Lower lobe of right lung (tissue), 2 donors: ENCODE results near the gene PCBP3. TPM values are rescaled to one million over a fixed set of nuclear protein-coding genes. Genes with fewer than 3 reads are reported as not detected.

ENCODE experiments used
- ATAC-seq, 2 donors: fragments of 200-7000 bp; cut with Tn5 transposase; one replicate each; pipeline ENCODE4 v1.9.1; 2020 to 2022; ENCODE audit warnings: mild to moderate bottlenecking in 2 of 2, moderate library complexity in 2 of 2
- DNase-seq: peaks from one replicate; pipeline ENCODE4 v3.0.0-alpha.2; 2020
- H3K27ac ChIP-seq: fragments of 200-600 bp; one replicate; pipeline ENCODE4 v1.8.0; 2022
- H3K27me3 ChIP-seq: fragments of 200-600 bp; one replicate; pipeline ENCODE4 v1.8.0; 2022; ENCODE audit warnings: low read depth
- H3K36me3 ChIP-seq: fragments of 200-600 bp; one replicate; pipeline ENCODE4 v1.8.0; 2022; ENCODE audit warnings: mild to moderate bottlenecking
- H3K4me1 ChIP-seq: fragments of 200-600 bp; one replicate; pipeline ENCODE4 v1.8.0; 2022
- H3K4me3 ChIP-seq: fragments of 200-600 bp; one replicate; pipeline ENCODE4 v1.8.0; 2022; ENCODE audit warnings: mild to moderate bottlenecking
- H3K9me3 ChIP-seq: fragments of 200-600 bp; one replicate; pipeline ENCODE4 v1.8.0; 2022
- intact Hi-C: fragments of 100-400 bp; cut with DNase I; formaldehyde crosslinking; loops from one replicate; pipeline ENCODE4 v1.11.0; 2022
- total RNA-seq: library from RNA; stranded (reverse); fragmentation: NEBNext Ultra II Directional; extraction: Animal tissue kit (Norgen Biotek cat#: 25700); gene quantifications from one replicate; pipeline ENCODE4 v1.2.1, GENCODE V29; 2021
- TF ChIP-seq, protein P1 (sequence below): fragments of 200-600 bp; IDR thresholded peaks from one replicate; pipeline ENCODE4 v1.8.0; 2022; ENCODE audit warnings: antibody characterized with exemption, mild to moderate bottlenecking
- donor health status: DM: no; HTN: yes; CAD: no; lungs with severe emphysema.

Gene PCBP3
- total RNA-seq, 1 donor from 2014 or later: 4.5 TPM

DNA sequence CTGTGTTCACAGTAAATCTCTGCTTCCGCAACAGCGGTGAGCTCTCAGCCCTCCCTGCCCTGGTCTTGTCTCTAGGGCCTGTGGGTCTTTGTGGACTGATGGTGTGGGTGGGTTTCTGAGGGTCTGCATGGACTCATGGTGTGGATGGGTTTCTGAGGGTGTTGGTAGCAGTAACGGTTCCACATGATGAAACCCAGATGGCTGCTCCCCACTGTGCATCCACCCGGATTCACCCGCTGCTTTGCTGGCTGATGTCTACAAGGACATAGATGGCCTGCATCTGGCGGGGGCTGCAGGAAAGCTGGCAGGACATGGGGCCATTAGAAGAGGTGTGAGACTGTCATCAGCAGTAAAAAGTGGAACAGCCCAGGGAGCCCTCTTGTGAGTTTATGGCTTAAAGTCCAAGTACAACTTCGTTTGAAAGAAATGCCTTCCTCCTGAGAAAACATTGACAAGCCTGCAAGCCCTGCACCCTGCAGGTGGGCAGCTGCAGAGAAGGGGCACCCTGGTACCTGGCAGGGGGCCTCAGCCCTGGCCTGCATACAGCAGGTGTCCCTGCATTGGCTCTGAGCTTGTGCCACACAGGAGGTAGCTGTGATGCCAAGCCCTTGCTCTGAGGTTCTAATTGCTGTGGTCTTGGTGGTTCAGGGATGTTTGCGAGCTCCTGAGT is 181.2 kb downstream of the PCBP3 start:
- TF ChIP-seq, protein P1, sequence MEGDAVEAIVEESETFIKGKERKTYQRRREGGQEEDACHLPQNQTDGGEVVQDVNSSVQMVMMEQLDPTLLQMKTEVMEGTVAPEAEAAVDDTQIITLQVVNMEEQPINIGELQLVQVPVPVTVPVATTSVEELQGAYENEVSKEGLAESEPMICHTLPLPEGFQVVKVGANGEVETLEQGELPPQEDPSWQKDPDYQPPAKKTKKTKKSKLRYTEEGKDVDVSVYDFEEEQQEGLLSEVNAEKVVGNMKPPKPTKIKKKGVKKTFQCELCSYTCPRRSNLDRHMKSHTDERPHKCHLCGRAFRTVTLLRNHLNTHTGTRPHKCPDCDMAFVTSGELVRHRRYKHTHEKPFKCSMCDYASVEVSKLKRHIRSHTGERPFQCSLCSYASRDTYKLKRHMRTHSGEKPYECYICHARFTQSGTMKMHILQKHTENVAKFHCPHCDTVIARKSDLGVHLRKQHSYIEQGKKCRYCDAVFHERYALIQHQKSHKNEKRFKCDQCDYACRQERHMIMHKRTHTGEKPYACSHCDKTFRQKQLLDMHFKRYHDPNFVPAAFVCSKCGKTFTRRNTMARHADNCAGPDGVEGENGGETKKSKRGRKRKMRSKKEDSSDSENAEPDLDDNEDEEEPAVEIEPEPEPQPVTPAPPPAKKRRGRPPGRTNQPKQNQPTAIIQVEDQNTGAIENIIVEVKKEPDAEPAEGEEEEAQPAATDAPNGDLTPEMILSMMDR: no peak
- Histone ChIP-seq H3K9me3 (no peaks in the 10 kb centered on the region), H3K4me1 (peaks cover 8% of the 10 kb centered on the region), H3K27ac (no peak overlapping the region), H3K4me3 (no peak overlapping the region), H3K27me3 (no peaks in the 10 kb centered on the region), H3K36me3 (no peaks in the 10 kb centered on the region)
- no peak for DNase-seq
- intact Hi-C loops: no loop called here
- ATAC-seq: no peak

DNA sequence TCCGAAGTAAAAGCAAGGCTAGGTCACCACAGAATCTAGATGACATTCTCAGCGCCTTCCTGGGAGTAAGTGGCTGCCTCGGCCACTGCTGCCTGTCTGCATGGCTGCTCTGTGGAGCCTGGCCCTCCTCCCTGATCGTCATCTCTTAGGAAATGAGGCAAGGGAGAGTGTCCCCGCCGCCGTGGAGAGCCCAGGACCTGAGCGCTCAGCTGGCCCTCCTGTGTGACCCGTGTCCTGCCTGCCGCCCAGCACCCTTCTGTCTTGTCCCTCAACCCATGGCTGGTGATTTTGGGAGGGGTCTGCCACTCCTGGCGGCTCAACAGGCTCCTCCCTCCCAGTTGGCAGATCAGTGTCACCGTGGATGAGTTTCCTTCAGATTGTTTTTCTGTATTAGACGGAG is 181.7 kb downstream of the PCBP3 start:
- Histone ChIP-seq H3K36me3 (no peaks in the 10 kb centered on the region), H3K27ac (no peak overlapping the region), H3K4me1 (peaks cover 11% of the 10 kb centered on the region), H3K9me3 (no peaks in the 10 kb centered on the region), H3K4me3 (no peak overlapping the region), H3K27me3 (no peaks in the 10 kb centered on the region)
- TF ChIP-seq, protein P1: no peak
- intact Hi-C loops: no loop called here
- DNase-seq: no peak
- no peak for ATAC-seq

DNA sequence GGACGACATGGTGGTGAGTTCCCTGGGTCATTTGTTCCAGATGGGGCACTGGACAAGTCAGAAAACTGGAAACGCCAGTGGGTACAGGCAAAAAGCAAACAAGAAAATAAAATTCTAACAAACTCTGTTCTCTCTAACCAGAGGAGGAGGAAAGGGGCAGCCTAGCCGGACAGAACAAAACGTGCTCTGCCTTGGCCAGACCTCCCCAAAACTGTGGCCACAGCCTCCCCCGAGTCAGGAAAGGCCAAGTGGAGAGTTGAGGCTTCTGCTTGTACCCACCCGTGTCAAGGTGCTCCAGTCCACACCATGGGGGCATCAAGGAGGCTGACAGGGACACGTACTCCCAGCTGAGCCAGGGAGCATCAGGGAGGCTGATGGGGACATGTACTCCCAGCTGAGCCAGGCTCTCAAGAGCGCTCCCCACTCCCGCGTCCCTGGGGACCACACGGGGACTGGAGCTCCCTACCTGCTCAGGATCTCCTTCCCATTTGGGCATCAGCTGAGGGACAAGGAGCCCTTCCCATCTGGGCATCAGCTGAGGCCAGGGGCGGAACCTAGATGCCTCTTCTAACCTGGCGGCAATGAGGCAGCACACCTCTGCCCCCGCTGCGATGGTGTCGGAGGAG is 183.3 kb downstream of the PCBP3 start:
- intact Hi-C loops: no loop called here
- no peak for ATAC-seq
- no peak overlapping the region for H3K4me3 ChIP-seq
- H3K4me1 ChIP-seq: peaks cover 11% of the 10 kb centered on the region
- no peaks in the 10 kb centered on the region for H3K36me3 ChIP-seq
- no peaks in the 10 kb centered on the region for H3K27me3 ChIP-seq
- H3K27ac ChIP-seq: no peak overlapping the region
- TF ChIP-seq, protein P1: no peak
- H3K9me3 ChIP-seq: no peaks in the 10 kb centered on the region
- no peak for DNase-seq

- H3K27ac ChIP-seq: no peak overlapping the region
- no peak overlapping the region for H3K4me3 ChIP-seq
- TF ChIP-seq, protein P1: no peak
- H3K4me1 ChIP-seq: peaks cover 11% of the 10 kb centered on the region
- no peaks in the 10 kb centered on the region for H3K9me3 ChIP-seq
- intact Hi-C loops: no loop called here
- no peaks in the 10 kb centered on the region for H3K27me3 ChIP-seq
- ATAC-seq (no peak), DNase-seq (no peak)
- no peaks in the 10 kb centered on the region for H3K36me3 ChIP-seq
These were observed 183.8 kb downstream of the PCBP3 start for GRCh38 chr21:45827302-45827692.

DNA sequence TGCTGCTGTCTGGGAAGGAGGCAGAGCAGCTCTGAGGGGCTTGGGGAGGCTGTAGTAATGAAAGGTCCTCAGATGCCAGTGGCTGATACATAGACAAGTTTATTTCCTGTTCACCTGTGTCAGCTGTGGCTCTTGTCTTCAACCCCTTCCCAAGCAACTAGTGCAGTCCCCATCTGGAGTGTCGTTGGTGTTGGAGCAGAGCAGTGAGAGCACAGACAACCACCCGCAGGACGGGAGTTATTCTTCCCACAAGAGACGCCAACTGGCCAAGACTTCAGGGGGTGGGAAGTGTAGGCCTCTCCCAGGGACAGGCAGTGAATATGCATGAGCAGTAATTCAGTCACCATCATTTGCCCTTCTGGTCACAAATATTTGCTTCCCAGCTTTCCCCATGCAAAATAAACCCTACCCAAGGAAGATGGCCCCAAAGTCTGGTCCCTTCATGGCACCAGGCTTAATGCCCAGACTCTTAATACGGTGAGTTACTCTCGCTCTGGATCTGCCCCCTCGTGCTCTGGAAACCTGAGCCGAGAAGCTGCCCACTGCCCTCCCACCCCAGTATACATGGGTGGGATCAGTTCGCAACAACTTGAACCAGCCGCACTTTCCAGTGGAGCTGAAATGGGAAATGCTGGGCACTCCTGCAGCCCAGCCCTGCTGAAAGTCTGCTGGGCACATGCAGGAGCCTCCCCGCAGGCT is 184.5 kb downstream of the PCBP3 start:
- Histone ChIP-seq H3K4me1 (peaks cover 11% of the 10 kb centered on the region), H3K9me3 (no peaks in the 10 kb centered on the region), H3K4me3 (no peak overlapping the region), H3K36me3 (no peaks in the 10 kb centered on the region), H3K27ac (no peak overlapping the region), H3K27me3 (no peaks in the 10 kb centered on the region)
- intact Hi-C loops: no loop called here
- TF ChIP-seq, protein P1: no peak
- no peak for ATAC-seq
- no peak for DNase-seq
